Measurements from ENCODE around the gene GCGR. TPM values are rescaled to one million over a fixed set of nuclear protein-coding genes. Genes with fewer than 3 reads are reported as not detected.

The GCGR gene
- total and polyA plus RNA-seq, 2 donors (not counting 1 experiment from before 2014, with no cell fraction given): not detected

DNA sequence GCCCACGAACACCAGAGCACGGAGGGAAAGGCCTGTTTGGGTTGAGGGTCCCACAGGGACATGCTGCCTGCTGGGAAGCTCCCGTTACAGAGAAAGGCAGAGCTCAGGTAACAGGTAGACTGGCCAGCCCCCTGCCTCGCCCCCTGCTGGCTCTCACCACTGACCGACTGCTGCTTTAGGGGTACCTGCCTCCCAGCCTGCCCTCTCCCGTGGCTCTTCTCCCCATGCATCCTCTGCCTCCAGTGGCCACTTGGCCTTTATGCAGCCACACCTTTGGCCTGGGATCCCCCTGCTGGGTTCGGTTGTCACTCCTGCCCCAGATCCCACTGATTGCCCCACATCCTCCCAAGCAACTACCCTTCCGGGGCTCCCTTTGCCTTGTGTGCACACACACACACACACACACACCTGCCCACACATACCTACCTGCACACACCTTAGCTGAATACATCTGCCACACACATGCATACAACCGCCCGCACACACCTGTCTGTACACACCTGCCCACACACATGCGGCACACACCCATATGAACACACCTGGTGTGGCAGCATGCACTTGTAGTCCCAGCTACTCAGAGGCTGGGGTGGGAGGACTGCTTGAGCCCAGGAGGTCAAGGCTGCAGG, 22.0 kb downstream of the GCGR start:
- no peaks in the 10 kb centered on the region for H3K27me3 Mint-ChIP-seq
- ChIA-PET POLR2A (no interaction called here), CTCF (no interaction called here)
- H3K4me3 ChIP-seq (ENCODE audit: control extremely low read depth in 1 of 5, extremely low read depth in 1 of 5, insufficient read depth in 1 of 5, low read depth in 2 of 5, low read length in 4 of 5): no peak overlapping the region
- intact Hi-C loops (cut with micrococcal nuclease): no loop called here
- no peak overlapping the region for H3K4me3 Mint-ChIP-seq
- peaks cover 0 to 15% of the 10 kb centered on the region in 2 experiments for H3K36me3 ChIP-seq (replicated peaks in 1 of 2; ENCODE audit: control extremely low read depth in 1 of 2, control insufficient read depth in 1 of 2, extremely low read depth in 1 of 2, insufficient read depth in 2 of 2, low read length in 1 of 2)
- no peak for DNase-seq
- H3K27me3 ChIP-seq (replicated peaks in 1 of 4; ENCODE audit: control extremely low read depth in 1 of 4, control insufficient read depth in 3 of 4, insufficient read depth in 4 of 4, low read length in 3 of 4): no peaks in the 10 kb centered on the region
- no peak overlapping the region for H3K27ac ChIP-seq (ENCODE audit: low read length in 2 of 2)
- no peaks in the 10 kb centered on the region for H3K9me3 Mint-ChIP-seq (ENCODE audit: insufficient read depth)
- peaks cover 45% of the 10 kb centered on the region for H3K79me2 ChIP-seq (ENCODE audit: control insufficient read depth, insufficient read depth, low read length)
- no peak overlapping the region for H3K4me2 ChIP-seq (replicated peaks; ENCODE audit: low read depth, low read length, poor library complexity, severe bottlenecking)
- no peaks in the 10 kb centered on the region for H3K9me3 ChIP-seq (ENCODE audit: control extremely low read depth in 1 of 3, control insufficient read depth in 2 of 3, insufficient read depth in 1 of 3, low read length in 2 of 3)
- H2AFZ ChIP-seq (ENCODE audit: insufficient read depth, low read depth, low read length, poor library complexity, severe bottlenecking): no peak overlapping the region
- TF ChIP-seq, protein P1, sequence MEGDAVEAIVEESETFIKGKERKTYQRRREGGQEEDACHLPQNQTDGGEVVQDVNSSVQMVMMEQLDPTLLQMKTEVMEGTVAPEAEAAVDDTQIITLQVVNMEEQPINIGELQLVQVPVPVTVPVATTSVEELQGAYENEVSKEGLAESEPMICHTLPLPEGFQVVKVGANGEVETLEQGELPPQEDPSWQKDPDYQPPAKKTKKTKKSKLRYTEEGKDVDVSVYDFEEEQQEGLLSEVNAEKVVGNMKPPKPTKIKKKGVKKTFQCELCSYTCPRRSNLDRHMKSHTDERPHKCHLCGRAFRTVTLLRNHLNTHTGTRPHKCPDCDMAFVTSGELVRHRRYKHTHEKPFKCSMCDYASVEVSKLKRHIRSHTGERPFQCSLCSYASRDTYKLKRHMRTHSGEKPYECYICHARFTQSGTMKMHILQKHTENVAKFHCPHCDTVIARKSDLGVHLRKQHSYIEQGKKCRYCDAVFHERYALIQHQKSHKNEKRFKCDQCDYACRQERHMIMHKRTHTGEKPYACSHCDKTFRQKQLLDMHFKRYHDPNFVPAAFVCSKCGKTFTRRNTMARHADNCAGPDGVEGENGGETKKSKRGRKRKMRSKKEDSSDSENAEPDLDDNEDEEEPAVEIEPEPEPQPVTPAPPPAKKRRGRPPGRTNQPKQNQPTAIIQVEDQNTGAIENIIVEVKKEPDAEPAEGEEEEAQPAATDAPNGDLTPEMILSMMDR (IDR thresholded peaks at IDR 0.05): no peak
- TF ChIP-seq EZH2 (IDR thresholded peaks at IDR 0.05; ENCODE audit: borderline replicate concordance, insufficient read depth, low read depth, low read length, poor library complexity, severe bottlenecking): no peak
- no peaks in the 10 kb centered on the region for H3K4me1 ChIP-seq (ENCODE audit: control insufficient read depth in 2 of 2, insufficient read depth in 2 of 2, low read length in 2 of 2)
- peaks cover 55% of the 10 kb centered on the region for H4K20me1 ChIP-seq (ENCODE audit: control insufficient read depth, insufficient read depth, low read length, poor library complexity, severe bottlenecking)
- no peak for ATAC-seq (ENCODE audit: low read depth)
- no peak overlapping the region for H3K27ac Mint-ChIP-seq
- H3K9ac ChIP-seq (ENCODE audit: low read length): no peak overlapping the region
- peaks cover 10% of the 10 kb centered on the region for H3K4me1 Mint-ChIP-seq
- WGBS (ENCODE audit: insufficient coverage): 92% methylated on average over 10 of the region's 11 CpGs

- no peak for TF ChIP-seq EZH2 (IDR thresholded peaks at IDR 0.05; ENCODE audit: borderline replicate concordance, insufficient read depth, low read depth, low read length, poor library complexity, severe bottlenecking)
- TF ChIP-seq, protein P1 (IDR thresholded peaks at IDR 0.05): no peak
- no peak overlapping the region for H3K4me3 Mint-ChIP-seq
- WGBS (ENCODE audit: insufficient coverage): 85% methylated on average over 7 of the region's 7 CpGs
These were observed 24.7 kb downstream of the GCGR start for GRCh38 chr17:81828656-81829055.

More at GRCh38 chr17:81828656-81829055, 24.7 kb downstream of the GCGR start:
- H3K9me3 Mint-ChIP-seq (ENCODE audit: insufficient read depth): no peaks in the 10 kb centered on the region
- DNase-seq (no peak), ATAC-seq (ENCODE audit: low read depth) (no peak)
- intact Hi-C loops (cut with micrococcal nuclease): no loop called here
- H3K27ac Mint-ChIP-seq: no peak overlapping the region
- H3K4me3 ChIP-seq (ENCODE audit: control extremely low read depth in 1 of 5, extremely low read depth in 1 of 5, insufficient read depth in 1 of 5, low read depth in 2 of 5, low read length in 4 of 5): no peak overlapping the region
- no peak overlapping the region for H3K9ac ChIP-seq (ENCODE audit: low read length)
- H3K27me3 ChIP-seq (replicated peaks in 1 of 4; ENCODE audit: control extremely low read depth in 1 of 4, control insufficient read depth in 3 of 4, insufficient read depth in 4 of 4, low read length in 3 of 4): no peaks in the 10 kb centered on the region
- peaks cover 49% of the 10 kb centered on the region for H3K79me2 ChIP-seq (ENCODE audit: control insufficient read depth, insufficient read depth, low read length)
- CTCF ChIA-PET: no interaction called here
- POLR2A ChIA-PET: no interaction called here
- no peaks in the 10 kb centered on the region for H3K27me3 Mint-ChIP-seq
- no peaks in the 10 kb centered on the region for H3K9me3 ChIP-seq (ENCODE audit: control extremely low read depth in 1 of 3, control insufficient read depth in 2 of 3, insufficient read depth in 1 of 3, low read length in 2 of 3)
- H3K4me2 ChIP-seq (replicated peaks; ENCODE audit: low read depth, low read length, poor library complexity, severe bottlenecking): no peak overlapping the region
- peaks cover 13 to 15% of the 10 kb centered on the region in 2 donors for H3K4me1 ChIP-seq (ENCODE audit: control insufficient read depth in 2 of 2, insufficient read depth in 2 of 2, low read length in 2 of 2)
- peaks cover 26% of the 10 kb centered on the region for H3K4me1 Mint-ChIP-seq
- peaks cover 0 to 6% of the 10 kb centered on the region in 2 experiments for H3K36me3 ChIP-seq (replicated peaks in 1 of 2; ENCODE audit: control extremely low read depth in 1 of 2, control insufficient read depth in 1 of 2, extremely low read depth in 1 of 2, insufficient read depth in 2 of 2, low read length in 1 of 2)
- no peak overlapping the region for H2AFZ ChIP-seq (ENCODE audit: insufficient read depth, low read depth, low read length, poor library complexity, severe bottlenecking)
- no peak overlapping the region for H3K27ac ChIP-seq (ENCODE audit: low read length in 2 of 2)
- H4K20me1 ChIP-seq (ENCODE audit: control insufficient read depth, insufficient read depth, low read length, poor library complexity, severe bottlenecking): peaks cover 71% of the 10 kb centered on the region

All from B cell (primary cell).